Measurements from ENCODE around the gene PEAK3. TPM values are rescaled to one million over a fixed set of nuclear protein-coding genes. Genes with fewer than 3 reads are reported as not detected.

PEAK3 gene
- polyA plus RNA-seq, 3 donors: 2.4 to 6.3 (median 2.9) TPM

GRCh38 chr19:2239771-2240770 is 41.9 kb downstream of the PEAK3 start:
- peak; percentile 17 to 50 (median 22) for DNase-seq
- intact Hi-C loops (cut with micrococcal nuclease): loop anchor here (5.0 kb wide), 3 partner anchors 77 to 88 kb away; partner anchors contain the start of genes AP3D1 (in 2 of the 2), LSM7 (in 1 of the 2) and SPPL2B (in 1 of the 2)
- H3K4me1 ChIP-seq (ENCODE audit: control insufficient read depth in 1 of 2, insufficient read depth in 2 of 2, low read length in 2 of 2): peaks cover 41 to 49% of the 10 kb centered on the region in 2 donors
- no peak overlapping the region for H2AFZ ChIP-seq (ENCODE audit: insufficient read depth, low read depth, low read length, poor library complexity, severe bottlenecking)
- 35% methylated on average over 34 of the region's 34 CpGs for whole genome bisulfite sequencing (ENCODE audit: insufficient coverage)
- H3K36me3 ChIP-seq (replicated peaks in 1 of 2; ENCODE audit: control insufficient read depth in 1 of 2, insufficient read depth in 2 of 2, low read length in 2 of 2): peaks cover 22 to 44% of the 10 kb centered on the region in 2 donors
- peaks cover 88% of the 10 kb centered on the region for H3K79me2 ChIP-seq (ENCODE audit: insufficient read depth, low read length)
- H3K4me3 ChIP-seq (replicated peaks in 1 of 3; ENCODE audit: low read depth in 2 of 3, low read length in 3 of 3): peak overlapping the region; percentile 6 to 65 (median 27)
- H3K9ac ChIP-seq (ENCODE audit: insufficient read depth, low read length, poor library complexity, severe bottlenecking): peak overlapping the region; percentile 41
- H3K4me2 ChIP-seq (replicated peaks; ENCODE audit: extremely low read depth, low read length, poor library complexity, severe bottlenecking): peak overlapping the region; percentile 93
- peaks cover 26 to 46% of the 10 kb centered on the region in 2 donors for H3K36me3 Mint-ChIP-seq
- H3K4me1 Mint-ChIP-seq: peaks cover 48% of the 10 kb centered on the region
- no peaks in the 10 kb centered on the region for H3K9me3 ChIP-seq (replicated peaks in 1 of 2; ENCODE audit: control insufficient read depth in 1 of 2, insufficient read depth in 1 of 2, low read length in 2 of 2)
- no peaks in the 10 kb centered on the region for H3K9me3 Mint-ChIP-seq
- peak overlapping the region; percentile 68 to 91 for H3K4me3 Mint-ChIP-seq
- no peaks in the 10 kb centered on the region for H3K27me3 ChIP-seq (ENCODE audit: control insufficient read depth in 2 of 2, insufficient read depth in 2 of 2, low read length in 2 of 2)
- peaks cover 84% of the 10 kb centered on the region for H4K20me1 ChIP-seq (ENCODE audit: insufficient read depth, low read length)
- no peak for TF ChIP-seq CTCF (IDR thresholded peaks at IDR 0.05)
- H3K27me3 Mint-ChIP-seq (ENCODE audit: low read depth in 3 of 3): peaks cover 0 to 1% (median 0%) of the 10 kb centered on the region in 3 donors
- H3K27ac Mint-ChIP-seq: peak overlapping the region; percentile 73 to 99 (median 86)
- H3K27ac ChIP-seq (ENCODE audit: low read depth in 1 of 2, low read length in 2 of 2): peak overlapping the region; percentile 2 to 99

GRCh38 chr19:2239173-2239572 is 42.8 kb downstream of the PEAK3 start:
- Mint-ChIP-seq H3K4me3 (peak overlapping the region; percentile 68 to 91), H3K27me3 (ENCODE audit: low read depth in 3 of 3) (peaks cover 0 to 1% (median under 1%) of the 10 kb centered on the region in 3 donors), H3K9me3 (no peaks in the 10 kb centered on the region), H3K4me1 (peaks cover 56% of the 10 kb centered on the region), H3K27ac (peak overlapping the region; percentile 75 to 100 (median 91)), H3K36me3 (peaks cover 21 to 40% of the 10 kb centered on the region in 2 donors)
- intact Hi-C loops (cut with micrococcal nuclease): loop anchor here (5.0 kb wide), 3 partner anchors 78 to 88 kb away; partner anchors contain the start of genes AP3D1 (in 2 of the 2), LSM7 (in 1 of the 2) and SPPL2B (in 1 of the 2)
- Histone ChIP-seq H3K4me1 (ENCODE audit: control insufficient read depth in 1 of 2, insufficient read depth in 2 of 2, low read length in 2 of 2) (peaks cover 49 to 58% of the 10 kb centered on the region in 2 donors), H3K9ac (ENCODE audit: insufficient read depth, low read length, poor library complexity, severe bottlenecking) (peak overlapping the region; percentile 41), H3K27ac (ENCODE audit: low read depth in 1 of 2, low read length in 2 of 2) (peak overlapping the region in 1 of 2 donors; percentile 99), H3K79me2 (ENCODE audit: insufficient read depth, low read length) (peaks cover 93% of the 10 kb centered on the region), H3K36me3 (replicated peaks in 1 of 2; ENCODE audit: control insufficient read depth in 1 of 2, insufficient read depth in 2 of 2, low read length in 2 of 2) (peaks cover 13 to 36% of the 10 kb centered on the region in 2 donors), H3K4me3 (replicated peaks in 1 of 3; ENCODE audit: low read depth in 2 of 3, low read length in 3 of 3) (peak overlapping the region; percentile 6 to 65 (median 27)), H3K27me3 (ENCODE audit: control insufficient read depth in 2 of 2, insufficient read depth in 2 of 2, low read length in 2 of 2) (no peaks in the 10 kb centered on the region), H3K4me2 (replicated peaks; ENCODE audit: extremely low read depth, low read length, poor library complexity, severe bottlenecking) (peak overlapping the region; percentile 93), H2AFZ (ENCODE audit: insufficient read depth, low read depth, low read length, poor library complexity, severe bottlenecking) (no peak overlapping the region), H3K9me3 (replicated peaks in 1 of 2; ENCODE audit: control insufficient read depth in 1 of 2, insufficient read depth in 1 of 2, low read length in 2 of 2) (no peaks in the 10 kb centered on the region), H4K20me1 (ENCODE audit: insufficient read depth, low read length) (peaks cover 86% of the 10 kb centered on the region)
- 52% methylated on average over 4 of the region's 10 CpGs for WGBS (ENCODE audit: insufficient coverage)
- TF ChIP-seq CTCF (IDR thresholded peaks at IDR 0.05): no peak
- DNase-seq: peak in 1 of 3 donors; percentile 25
